HG02943 (cell line): ENCODE results near the gene ERRFI1.
"Not testable (repeated sequence)": the region's sequence is repeated elsewhere in the genome, so short reads cannot be mapped to it uniquely, and the experiment has no call there.

Experiments
- ATAC-seq: cut with Tn5 transposase; IDR thresholded peaks from one replicate; pipeline ENCODE4 v1.9.1; 2021; ENCODE audit warnings: mild to moderate bottlenecking, low read depth, moderate library complexity; ENCODE audit not compliant: unreplicated experiment

The ERRFI1 gene, protein sequence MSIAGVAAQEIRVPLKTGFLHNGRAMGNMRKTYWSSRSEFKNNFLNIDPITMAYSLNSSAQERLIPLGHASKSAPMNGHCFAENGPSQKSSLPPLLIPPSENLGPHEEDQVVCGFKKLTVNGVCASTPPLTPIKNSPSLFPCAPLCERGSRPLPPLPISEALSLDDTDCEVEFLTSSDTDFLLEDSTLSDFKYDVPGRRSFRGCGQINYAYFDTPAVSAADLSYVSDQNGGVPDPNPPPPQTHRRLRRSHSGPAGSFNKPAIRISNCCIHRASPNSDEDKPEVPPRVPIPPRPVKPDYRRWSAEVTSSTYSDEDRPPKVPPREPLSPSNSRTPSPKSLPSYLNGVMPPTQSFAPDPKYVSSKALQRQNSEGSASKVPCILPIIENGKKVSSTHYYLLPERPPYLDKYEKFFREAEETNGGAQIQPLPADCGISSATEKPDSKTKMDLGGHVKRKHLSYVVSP

DNA sequence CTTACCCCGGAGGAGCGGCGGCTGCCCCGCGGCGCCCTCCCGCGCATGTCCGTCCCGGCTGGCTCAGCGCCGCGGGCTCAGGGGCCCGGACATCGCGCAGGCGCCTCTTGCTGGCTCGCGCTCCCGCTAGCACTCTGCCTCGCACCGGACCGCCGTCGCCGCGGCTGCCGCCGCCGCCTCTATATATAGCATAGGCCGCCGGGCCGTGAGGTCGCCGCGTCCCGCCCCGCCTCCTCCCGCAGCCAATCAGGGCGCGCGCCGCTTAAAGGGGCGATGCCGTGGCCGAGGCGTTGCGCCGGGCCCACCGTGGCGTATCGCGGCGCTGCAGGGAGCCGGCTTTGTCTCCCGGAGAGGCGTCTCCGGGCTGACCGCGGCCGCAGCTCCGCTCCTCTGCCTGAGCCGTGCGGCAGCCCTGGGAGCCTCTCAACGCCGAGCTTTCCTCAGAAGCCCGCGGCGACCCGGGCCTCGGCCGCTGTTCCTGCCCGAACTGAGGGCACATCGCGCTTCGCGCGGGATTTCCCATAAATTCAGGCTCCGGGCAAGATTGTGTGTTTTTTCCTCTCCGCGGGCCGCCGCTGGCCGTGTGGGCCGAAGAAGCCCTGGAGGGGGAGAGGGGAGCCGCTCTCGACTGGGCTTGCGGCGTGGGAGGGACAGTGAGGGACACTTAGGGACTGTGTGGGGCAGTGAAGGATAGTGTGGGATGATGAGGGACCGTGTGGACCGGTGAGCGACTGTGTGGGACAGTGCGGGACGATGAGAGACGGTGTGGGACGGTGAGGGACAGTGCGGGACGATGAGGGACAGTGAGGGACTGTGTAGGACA is at the start of gene ERRFI1:
TSS of gene ERRFI1 (minus strand) at position 157 of the 823 bp plus-strand sequence. CDS start 10,690 bp downstream, outside the sequence.
- ATAC-seq: no peak

DNA sequence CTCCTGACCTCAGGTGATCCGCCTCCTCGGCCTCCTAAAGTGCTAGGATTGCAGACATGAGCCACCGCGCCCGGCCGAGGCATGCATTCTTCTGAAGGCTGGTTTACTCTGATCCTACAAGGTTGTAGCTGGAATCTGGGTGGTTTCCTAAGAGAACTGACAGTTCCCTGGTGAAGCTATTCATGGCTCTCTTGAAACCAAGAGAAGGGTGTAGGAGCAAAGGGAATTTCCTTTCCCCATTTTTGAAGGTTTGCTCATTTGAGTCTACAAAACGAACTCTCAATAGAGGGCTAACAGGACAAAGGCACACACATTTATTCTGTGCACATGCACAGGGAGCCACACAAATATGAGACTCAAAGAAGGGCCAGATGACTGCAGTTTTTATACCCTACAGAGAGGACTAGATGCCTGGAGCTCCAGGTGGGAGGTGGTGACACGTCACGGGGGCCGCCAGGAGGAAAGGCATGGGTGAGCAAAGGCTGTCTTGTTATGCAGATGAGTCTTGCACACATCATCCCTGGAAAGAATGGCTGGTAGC is 49.5 kb upstream of the ERRFI1 start:
- no peak for ATAC-seq

GRCh38 chr1:8073112-8073855 is 47.2 kb upstream of the ERRFI1 start:
- ATAC-seq: no peak

DNA sequence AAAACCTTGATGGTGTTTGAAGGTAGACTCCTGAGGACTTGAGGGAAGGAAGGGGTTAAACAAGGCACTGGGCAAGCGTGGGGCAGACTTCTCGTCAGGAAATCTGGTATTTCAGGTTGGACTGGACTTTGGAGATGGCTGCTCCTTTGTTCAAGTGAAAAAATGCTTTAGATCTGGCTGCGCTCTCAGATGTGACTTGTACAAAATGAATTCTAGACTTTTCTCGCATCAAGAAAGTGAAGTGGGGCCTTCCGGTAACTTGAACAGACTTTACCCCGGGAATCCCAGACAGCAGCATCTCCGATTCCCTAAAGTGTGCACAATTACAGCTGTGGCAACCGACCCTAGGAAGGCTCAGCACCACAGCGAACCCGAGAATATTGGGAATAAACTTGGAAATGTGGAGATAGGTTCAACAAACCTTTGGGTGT is 44.3 kb upstream of the ERRFI1 start:
- ATAC-seq: no peak

GRCh38 chr1:8069614-8070320 is 43.7 kb upstream of the ERRFI1 start:
- not testable (repeated sequence) for ATAC-seq

GRCh38 chr1:8065369-8065768 is 39.3 kb upstream of the ERRFI1 start:
- no peak for ATAC-seq

GRCh38 chr1:8063298-8064036 is 37.4 kb upstream of the ERRFI1 start:
- ATAC-seq: no peak

DNA sequence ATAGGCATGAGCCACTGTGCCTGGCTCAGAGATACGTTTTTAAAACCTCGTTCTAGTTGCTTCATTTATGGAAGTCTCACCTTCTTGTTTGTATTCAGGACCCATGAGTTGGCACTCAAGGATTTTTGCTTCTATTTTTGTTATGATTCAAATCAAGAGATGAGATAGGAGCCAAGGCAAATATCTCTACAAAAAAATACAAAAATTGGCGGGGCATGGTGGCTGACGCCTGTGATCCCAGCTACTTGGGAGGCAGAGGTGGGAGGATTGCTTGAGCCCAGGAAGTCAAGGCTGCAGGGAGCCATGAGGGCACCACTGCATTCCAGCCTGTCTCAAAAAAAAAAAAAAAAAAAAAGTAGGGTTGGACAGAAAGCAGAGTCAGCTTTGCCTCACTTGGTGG is 36.8 kb upstream of the ERRFI1 start:
- ATAC-seq: no peak

DNA sequence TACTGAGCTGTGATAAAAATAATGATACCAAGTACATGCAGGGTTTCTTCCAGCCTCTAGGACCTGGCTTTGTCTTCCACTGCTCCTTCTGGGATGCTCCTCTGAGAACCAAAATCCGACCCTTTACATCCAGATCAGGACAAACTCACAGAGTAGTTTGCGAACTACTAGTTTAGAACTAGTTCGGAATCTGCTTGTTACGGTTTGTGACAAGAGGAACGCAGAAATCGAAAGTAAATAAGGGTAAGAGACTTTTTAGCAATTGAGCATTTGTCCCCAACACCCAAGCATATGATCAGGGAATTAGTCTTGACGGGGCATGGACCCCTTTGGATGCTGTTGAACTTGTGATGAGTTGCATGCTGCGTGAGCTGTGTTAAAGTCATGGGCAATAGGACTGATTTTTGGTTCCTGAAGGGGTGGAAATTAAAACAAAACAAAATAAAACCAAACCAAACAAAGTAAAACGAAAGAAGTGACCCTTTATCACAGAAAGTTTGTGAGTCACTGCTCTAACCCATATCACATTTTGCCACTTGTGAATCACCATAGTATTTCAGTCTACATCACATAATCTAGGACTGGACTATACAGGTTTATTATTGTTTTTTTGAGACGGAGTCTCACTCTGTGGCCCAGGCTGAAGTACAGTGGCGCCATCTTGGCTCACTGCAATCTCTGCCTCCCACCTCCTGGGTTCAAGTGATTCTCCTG is 35.7 kb upstream of the ERRFI1 start:
- no peak for ATAC-seq

DNA sequence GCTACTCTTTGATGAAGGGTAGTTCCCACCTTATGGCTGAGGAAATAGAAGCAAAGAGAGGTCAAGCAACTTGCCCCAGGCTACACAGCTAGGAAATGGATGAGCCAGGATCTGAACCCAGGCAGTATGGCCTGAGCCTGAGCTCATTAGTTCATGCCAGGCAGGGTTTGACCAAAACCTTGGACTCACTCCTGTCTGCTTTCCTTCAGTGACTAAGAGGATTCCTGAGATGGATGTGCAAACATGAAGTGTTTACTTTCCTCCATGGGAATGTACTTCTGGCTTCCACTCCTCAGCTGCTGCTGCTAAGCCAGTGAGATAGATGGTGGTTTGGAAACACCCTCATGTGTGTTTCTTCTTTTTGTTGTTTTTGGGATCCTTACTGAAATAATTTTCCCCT is 35.1 kb upstream of the ERRFI1 start:
- no peak for ATAC-seq

- no peak for ATAC-seq
These were observed 33.1 kb upstream of the ERRFI1 start for GRCh38 chr1:8059161-8059622.

GRCh38 chr1:8057779-8058178 is 31.7 kb upstream of the ERRFI1 start:
- not testable (repeated sequence) for ATAC-seq

DNA sequence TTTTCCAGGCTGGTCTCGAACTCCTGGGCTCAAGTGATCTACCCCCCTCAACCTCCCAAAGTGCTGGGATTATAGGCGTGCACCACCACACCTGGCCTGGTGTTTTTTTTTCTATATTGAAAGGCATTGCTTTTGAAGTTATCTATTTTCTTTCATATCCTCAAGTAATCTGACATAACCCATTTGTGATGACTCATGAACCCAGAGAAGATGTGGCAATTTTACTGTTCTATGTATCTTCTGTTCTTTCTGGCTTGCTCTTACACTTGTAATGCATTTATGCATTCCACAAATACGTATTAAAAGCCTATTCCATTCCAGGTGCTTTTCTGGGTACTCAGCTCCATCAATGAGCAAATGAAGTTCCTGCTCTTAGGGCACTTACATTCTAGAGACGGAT is 29.9 kb upstream of the ERRFI1 start:
- ATAC-seq: no peak

GRCh38 chr1:8053878-8054567 is 27.9 kb upstream of the ERRFI1 start:
- ATAC-seq: no peak

DNA sequence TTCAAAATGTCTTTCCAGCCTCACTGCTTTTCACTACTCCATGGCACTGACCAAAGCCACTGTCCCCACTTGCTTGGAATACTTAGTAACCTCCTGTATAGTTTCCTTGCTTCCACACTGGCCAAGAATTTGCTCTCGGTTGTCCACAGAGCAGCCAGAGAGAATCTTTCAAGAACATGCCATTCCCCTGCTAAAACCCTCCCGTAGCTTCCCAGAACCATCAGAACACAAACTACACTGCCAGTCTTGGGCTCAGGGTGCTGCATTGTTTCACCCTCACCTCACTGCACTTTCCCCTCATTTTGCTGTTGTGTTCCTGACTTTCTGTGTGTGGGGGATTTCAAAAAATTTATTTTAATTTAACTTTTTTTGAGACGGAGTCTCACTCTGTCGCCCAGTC is 25.5 kb upstream of the ERRFI1 start:
- no peak for ATAC-seq

DNA sequence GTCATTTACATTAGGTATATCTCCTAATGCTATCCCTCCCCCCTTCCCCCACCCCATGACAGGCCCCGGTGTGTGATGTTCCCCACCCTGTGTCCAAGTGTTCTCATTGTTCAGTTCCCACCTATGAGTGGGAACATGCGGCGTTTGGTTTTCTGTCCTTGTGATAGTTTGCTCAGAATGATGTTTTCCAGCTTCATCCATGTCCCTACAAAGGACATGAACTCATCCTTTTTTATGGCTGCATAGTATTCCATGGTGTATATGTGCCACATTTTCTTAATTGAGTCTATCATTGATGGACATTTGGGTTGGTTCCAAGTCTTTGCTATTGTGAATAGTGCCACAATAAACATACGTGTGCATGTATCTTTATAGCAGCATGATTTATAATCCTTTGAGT is 23.1 kb upstream of the ERRFI1 start:
- not testable (repeated sequence) for ATAC-seq

- ATAC-seq: no peak
These were observed 21.8 kb upstream of the ERRFI1 start for GRCh38 chr1:8047686-8048445.
